ENCODE results near the gene CACNG4. TPM values are rescaled to one million over a fixed set of nuclear protein-coding genes. Genes with fewer than 3 reads are reported as not detected.

Gene CACNG4
- total RNA-seq, 2 experiments from 2014 or later: not detected

GRCh38 chr17:67074781-67075180 lies 110.3 kb downstream of the CACNG4 start:
- TF ChIP-seq EZH2phosphoT487 (IDR thresholded peaks at IDR 0.05; ENCODE audit: borderline replicate concordance, low read depth, low read length) (no peak), CTCF (conservative IDR thresholded peaks at IDR 0.05; ENCODE audit: low read length) (no peak)
- no peaks in the 10 kb centered on the region for H4K20me1 ChIP-seq (ENCODE audit: insufficient read depth, low read length)
- no peak overlapping the region for H3K4me2 ChIP-seq (ENCODE audit: low read length)
- H3K79me2 ChIP-seq (ENCODE audit: insufficient read depth, low read depth, low read length): no peaks in the 10 kb centered on the region
- H3K4me1 ChIP-seq (ENCODE audit: insufficient read depth, low read length, poor library complexity, severe bottlenecking): no peaks in the 10 kb centered on the region
- DNase-seq (ENCODE audit: low spot score): no peak
- ChIA-PET POLR2A (interaction anchor here (1.0 kb wide), 1 partner anchor 16 kb away, joined by 4 read pairs; no protein-coding TSS in a partner anchor), CTCF (ENCODE audit: unreplicated experiment) (no interaction called here)
- no peaks in the 10 kb centered on the region for H3K9me3 ChIP-seq (ENCODE audit: low read length)
- intact Hi-C loops (cut with micrococcal nuclease; ENCODE audit: unreplicated experiment): no loop called here
- H3K9me2 ChIP-seq (ENCODE audit: insufficient read depth, low read length): no peaks in the 10 kb centered on the region
- no peak overlapping the region for H3K27ac ChIP-seq (ENCODE audit: low read depth, low read length, poor library complexity, severe bottlenecking)
- H2AFZ ChIP-seq (ENCODE audit: low read length): no peak overlapping the region
- H3K36me3 ChIP-seq (ENCODE audit: insufficient read depth, low read length): 0 out of 2 replicates have a peak, but pooled peaks cover 5% of the 10 kb centered on the region
- no peak overlapping the region for H3K4me3 ChIP-seq (ENCODE audit: low read depth, low read length, poor library complexity, severe bottlenecking)
- TSS peak; percentile 4 for BruUV-seq (replicated peaks)

GRCh38 chr17:67076290-67076689 lies 111.8 kb downstream of the CACNG4 start:
- ChIA-PET POLR2A (interaction anchor here (0.6 kb wide), 1 partner anchor 520 kb away, joined by 3 read pairs; no protein-coding TSS in a partner anchor), CTCF (ENCODE audit: unreplicated experiment) (no interaction called here)
- H3K9me3 ChIP-seq (ENCODE audit: low read length): no peaks in the 10 kb centered on the region
- intact Hi-C loops (cut with micrococcal nuclease; ENCODE audit: unreplicated experiment): no loop called here
- no peaks in the 10 kb centered on the region for H3K9me2 ChIP-seq (ENCODE audit: insufficient read depth, low read length)
- H3K79me2 ChIP-seq (ENCODE audit: insufficient read depth, low read depth, low read length): no peaks in the 10 kb centered on the region
- no peak for DNase-seq (ENCODE audit: low spot score)
- no TSS peak for BruUV-seq (replicated peaks)
- H2AFZ ChIP-seq (ENCODE audit: low read length): no peak overlapping the region
- H4K20me1 ChIP-seq (ENCODE audit: insufficient read depth, low read length): no peaks in the 10 kb centered on the region
- H3K36me3 ChIP-seq (ENCODE audit: insufficient read depth, low read length): peaks cover 8% of the 10 kb centered on the region; the same call in 1 of the 2 replicates
- TF ChIP-seq CTCF (conservative IDR thresholded peaks at IDR 0.05; ENCODE audit: low read length) (no peak), EZH2phosphoT487 (IDR thresholded peaks at IDR 0.05; ENCODE audit: borderline replicate concordance, low read depth, low read length) (no peak)
- H3K27ac ChIP-seq (ENCODE audit: low read depth, low read length, poor library complexity, severe bottlenecking): no peak overlapping the region
- no peak overlapping the region for H3K4me3 ChIP-seq (ENCODE audit: low read depth, low read length, poor library complexity, severe bottlenecking)
- no peak overlapping the region for H3K4me2 ChIP-seq (ENCODE audit: low read length)
- H3K4me1 ChIP-seq (ENCODE audit: insufficient read depth, low read length, poor library complexity, severe bottlenecking): peaks cover 11% of the 10 kb centered on the region

- POLR2A ChIA-PET: interaction anchor here (0.6 to 2.8 kb wide), 7 partner anchors 11 to 157 kb away, joined by 3 to 14 read pairs (median 4); no protein-coding TSS in a partner anchor
- Histone ChIP-seq H3K27ac (ENCODE audit: low read depth, low read length, poor library complexity, severe bottlenecking) (no peak overlapping the region), H3K79me2 (ENCODE audit: insufficient read depth, low read depth, low read length) (no peaks in the 10 kb centered on the region), H3K36me3 (ENCODE audit: insufficient read depth, low read length) (peaks cover 14% of the 10 kb centered on the region), H4K20me1 (ENCODE audit: insufficient read depth, low read length) (no peaks in the 10 kb centered on the region), H2AFZ (ENCODE audit: low read length) (no peak overlapping the region), H3K4me3 (ENCODE audit: low read depth, low read length, poor library complexity, severe bottlenecking) (no peak overlapping the region), H3K4me2 (ENCODE audit: low read length) (no peak overlapping the region), H3K9me3 (ENCODE audit: low read length) (no peaks in the 10 kb centered on the region), H3K9me2 (ENCODE audit: insufficient read depth, low read length) (no peaks in the 10 kb centered on the region), H3K4me1 (ENCODE audit: insufficient read depth, low read length, poor library complexity, severe bottlenecking) (peaks cover 28% of the 10 kb centered on the region)
- intact Hi-C loops (cut with micrococcal nuclease; ENCODE audit: unreplicated experiment): no loop called here
- no TSS peak for BruUV-seq (replicated peaks)
- CTCF ChIA-PET (ENCODE audit: unreplicated experiment): no interaction called here
- TF ChIP-seq EZH2phosphoT487 (IDR thresholded peaks at IDR 0.05; ENCODE audit: borderline replicate concordance, low read depth, low read length) (no peak), CTCF (conservative IDR thresholded peaks at IDR 0.05; ENCODE audit: low read length) (no peak)
- DNase-seq (ENCODE audit: low spot score): no peak
Measured at GRCh38 chr17:67078292-67078691, 113.8 kb downstream of the CACNG4 start.
